H1 (cell line): ENCODE data around the gene CYB5R3. TPM values are rescaled to one million over a fixed set of nuclear protein-coding genes. Genes with fewer than 3 reads are reported as not detected.

ENCODE experiments used
- CTCF ChIA-PET: fragments of 300-600 bp; sonication (Branson Sonifier 250); formaldehyde crosslinking; loops from one replicate; lab custom pipeline; 2021; ENCODE audit not compliant: partially characterized antibody; lab: Charles Lee
- POLR2A ChIA-PET: fragments of 300-600 bp; sonication (Branson Sonifier 250); formaldehyde crosslinking; loops from one replicate; lab custom pipeline; 2021; ENCODE audit warnings: inconsistent platforms; ENCODE audit not compliant: partially characterized antibody; lab: Charles Lee
- DNase-seq, 2 experiments: peaks; one replicate each; pipeline versions ENCODE4 v3.0.0 to v3.0.0-alpha.2; 2010 to 2022; ENCODE audit warnings: low spot score in 2 of 2, low read depth in 1 of 2, mixed read lengths in 1 of 2
- FAIRE-seq: peaks from 2 replicates; lab custom pipeline; 2011; peaks lifted over from hg19 to GRCh38; lab: Jason Lieb, UNC
- H2AFZ ChIP-seq: 2 replicates; pipeline ENCODE4 v1.8.1; 2012; ENCODE audit warnings: low read length, inconsistent platforms
- H2AK5ac ChIP-seq: 2 replicates; pipeline ENCODE4 v1.6.1; 2013; ENCODE audit warnings: low read depth, low read length
- H2BK120ac ChIP-seq: replicated peaks from 2 replicates; pipeline ENCODE3; 2013; ENCODE audit warnings: low read depth, low read length, inconsistent platforms
- H2BK12ac ChIP-seq: 2 replicates; pipeline ENCODE4 v1.6.1; 2013; ENCODE audit warnings: low read depth, low read length
- H2BK15ac ChIP-seq: 2 replicates; pipeline ENCODE4 v1.6.1; 2013; ENCODE audit warnings: low read length
- H2BK20ac ChIP-seq: 2 replicates; pipeline ENCODE4 v1.6.1; 2013; ENCODE audit warnings: low read length
- H2BK5ac ChIP-seq: 2 replicates; pipeline ENCODE4 v1.6.1; 2013; ENCODE audit warnings: low read depth, low read length
- H3K14ac ChIP-seq: 2 replicates; pipeline ENCODE4 v1.6.1; 2013; ENCODE audit warnings: inconsistent platforms; ENCODE audit not compliant: insufficient read length
- H3K18ac ChIP-seq: 2 replicates; pipeline ENCODE4 v1.6.1; 2013; ENCODE audit warnings: low read length; ENCODE audit errors: extremely low read depth
- H3K23ac ChIP-seq: 2 replicates; pipeline ENCODE4 v1.6.1; 2013; ENCODE audit warnings: inconsistent platforms; ENCODE audit not compliant: insufficient read length
- H3K23me2 ChIP-seq: 2 replicates; pipeline ENCODE4 v1.6.1; 2013; ENCODE audit warnings: low read depth, low read length
- H3K27ac ChIP-seq: 2 replicates; pipeline ENCODE4 v1.6.1; 2011; ENCODE audit warnings: low read depth, low read length, inconsistent platforms
- H3K27me3 ChIP-seq, 4 experiments: replicated peaks in 1 of 4; 1 replicate in 1 of 4; 2 replicates in 3 of 4; pipeline versions ENCODE4 v1.6.1 to v1.8.1; 2011 to 2013; ENCODE audit warnings: low read length in 3 of 4, mild to moderate bottlenecking in 3 of 4, inconsistent platforms in 2 of 4, mixed read lengths in 2 of 4, moderate library complexity in 1 of 4; ENCODE audit not compliant: control insufficient read depth in 3 of 4, insufficient read depth in 3 of 4; ENCODE audit errors: extremely low read depth in 1 of 4
- H3K36me3 ChIP-seq, 4 experiments: 2 replicates each; pipeline versions ENCODE4 v1.6.1 to v1.8.1; 2011 to 2013; ENCODE audit warnings: mild to moderate bottlenecking in 4 of 4, low read length in 3 of 4, moderate library complexity in 2 of 4, control low read depth in 1 of 4, inconsistent platforms in 1 of 4; ENCODE audit not compliant: insufficient read depth in 4 of 4, control insufficient read depth in 2 of 4
- H3K4ac ChIP-seq: replicated peaks from 2 replicates; pipeline ENCODE3; 2013; ENCODE audit warnings: low read length, low read depth, mixed read lengths, inconsistent platforms; ENCODE audit not compliant: insufficient read length
- H3K4me1 ChIP-seq, 4 experiments: replicated peaks in 1 of 4; 1 replicate in 1 of 4; 2 replicates in 3 of 4; pipeline versions ENCODE4 v1.6.1 to v1.8.1; 2011 to 2013; ENCODE audit warnings: low read length in 3 of 4, inconsistent platforms in 2 of 4, mixed read lengths in 1 of 4; ENCODE audit not compliant: insufficient read depth in 4 of 4, control insufficient read depth in 3 of 4
- H3K4me2 ChIP-seq, 2 experiments: 2 replicates each; pipeline versions ENCODE4 v1.6.1 to v1.8.1; 2011 to 2013; ENCODE audit warnings: low read depth in 2 of 2, low read length in 2 of 2, control low read depth in 1 of 2, inconsistent platforms in 1 of 2, mild to moderate bottlenecking in 1 of 2; ENCODE audit not compliant: insufficient read depth in 1 of 2
- H3K4me3 ChIP-seq, 4 experiments: fragments of 200-600, 300-600 bp in 1 of 4; sonication (generic), shearing (Covaris generic), sonication (Bioruptor Twin) in 1 of 4; 2 replicates each; pipeline versions ENCODE4 v1.5.1 to v1.8.1; 2011 to 2016; ENCODE audit warnings: low read length in 4 of 4, low read depth in 3 of 4, control low read depth in 2 of 4, inconsistent platforms in 2 of 4, mild to moderate bottlenecking in 2 of 4, mixed read lengths in 1 of 4, moderate library complexity in 1 of 4; ENCODE audit not compliant: insufficient read depth in 2 of 4; ENCODE audit errors: extremely low read depth in 1 of 4
- H3K56ac ChIP-seq: replicated peaks from 2 replicates; pipeline ENCODE3; 2013; ENCODE audit warnings: low read depth, mild to moderate bottlenecking, mixed read lengths, low read length, inconsistent platforms; ENCODE audit not compliant: insufficient read length
- H3K79me1 ChIP-seq: 2 replicates; pipeline ENCODE4 v1.6.1; 2013; ENCODE audit warnings: low read depth, low read length, control low read depth
- H3K79me2 ChIP-seq, 2 experiments: 2 replicates each; pipeline versions ENCODE4 v1.6.1 to v1.8.1; 2012 to 2013; ENCODE audit warnings: low read length in 2 of 2, mild to moderate bottlenecking in 2 of 2, inconsistent platforms in 1 of 2; ENCODE audit not compliant: insufficient read depth in 2 of 2, control insufficient read depth in 1 of 2
- H3K9ac ChIP-seq, 4 experiments: replicated peaks in 1 of 4; 1 replicate in 1 of 4; 2 replicates in 3 of 4; pipeline versions ENCODE4 v1.6.1 to v1.8.1; 2011 to 2013; ENCODE audit warnings: low read depth in 3 of 4, low read length in 3 of 4, control low read depth in 2 of 4, mild to moderate bottlenecking in 2 of 4, moderate library complexity in 2 of 4, inconsistent platforms in 1 of 4; ENCODE audit errors: extremely low read depth in 1 of 4
- H3K9me3 ChIP-seq, 2 experiments: 2 replicates each; pipeline versions ENCODE4 v1.6.1 to v1.8.1; 2012 to 2013; ENCODE audit warnings: mild to moderate bottlenecking in 2 of 2, moderate library complexity in 2 of 2, control low read depth in 1 of 2, inconsistent platforms in 1 of 2, low read depth in 1 of 2, low read length in 1 of 2, mixed read lengths in 1 of 2; ENCODE audit not compliant: insufficient read depth in 2 of 2
- H4K20me1 ChIP-seq, 2 experiments: replicated peaks in 1 of 2; 2 replicates each; pipeline versions ENCODE3 to v1.8.1; 2011 to 2013; ENCODE audit warnings: inconsistent platforms in 2 of 2, low read length in 2 of 2, mild to moderate bottlenecking in 1 of 2; ENCODE audit not compliant: insufficient read depth in 2 of 2, control insufficient read depth in 1 of 2
- H4K5ac ChIP-seq: 2 replicates; pipeline ENCODE4 v1.6.1; 2013; ENCODE audit warnings: low read length, low read depth, mixed read lengths, inconsistent platforms; ENCODE audit not compliant: insufficient read length
- H4K8ac ChIP-seq: 2 replicates; pipeline ENCODE4 v1.8.0; 2013; ENCODE audit warnings: mild to moderate bottlenecking, moderate library complexity, low read length, inconsistent platforms; ENCODE audit not compliant: insufficient read depth; ENCODE audit errors: extremely low read depth
- H4K91ac ChIP-seq: replicated peaks from 2 replicates; pipeline ENCODE3; 2013; ENCODE audit warnings: low read length, mixed read lengths, inconsistent platforms; ENCODE audit not compliant: insufficient read length
- CREB1 ChIP-seq: IDR thresholded peaks from 2 replicates; pipeline ENCODE4 v1.6.1; 2012; ENCODE audit warnings: inconsistent platforms
- JUN ChIP-seq: IDR thresholded peaks from 2 replicates; pipeline ENCODE4 v1.6.1; 2011; ENCODE audit warnings: low read depth, mild to moderate bottlenecking, improper control_type of control experiment, low read length
- NRF1 ChIP-seq: IDR thresholded peaks from 2 replicates; pipeline ENCODE4 v1.6.1; 2011; ENCODE audit warnings: mild to moderate bottlenecking, low read depth, low read length, improper control_type of control experiment
- TCF12 ChIP-seq: IDR thresholded peaks from 2 replicates; pipeline ENCODE4 v1.6.1; 2011; ENCODE audit warnings: low read depth, mild to moderate bottlenecking, low read length
- ZNF274 ChIP-seq: IDR thresholded peaks from 2 replicates; pipeline ENCODE4 v1.7.0; 2012; ENCODE audit warnings: low read length, borderline replicate concordance; ENCODE audit errors: extremely low read depth
- WGBS, 2 experiments: shearing (Covaris generic) in 1 of 2; methylation state at CpG; one replicate each; pipeline versions ENCODE4 v1.1.6 to v1.1.7; 2013 to 2015; ENCODE audit warnings: low lambda C conversion rate in 2 of 2, mixed read lengths in 2 of 2, inconsistent platforms in 1 of 2, low coverage in 1 of 2, missing lambda C conversion rate in 1 of 2; ENCODE audit not compliant: insufficient replicate concordance in 2 of 2, insufficient coverage in 1 of 2, insufficient read length in 1 of 2; ENCODE audit errors: extremely low coverage in 1 of 2, missing lambda C conversion rate in 1 of 2; 5-methylcytosine and 5-hydroxymethylcytosine counted together
- polyA plus RNA-seq, 7 experiments: library from polyadenylated mRNA; depleted of rRNA in 3 of 7; stranded (reverse) in 5 of 7; unstranded in 2 of 7; fragments of >200 nt in 5 of 7; fragments of 200-250 nt in 2 of 7; gene quantifications; 1 replicate in 5 of 7; 2 replicates in 1 of 7; 4 replicates in 1 of 7; pipeline versions ENCODE4 v1.2.1 to v1.2.3, GENCODE V29; 2011 to 2013; ENCODE audit warnings: missing spikeins in 2 of 7, mixed read lengths in 2 of 7
- total RNA-seq: library from RNA; stranded (reverse); fragmentation: NEBNext Ultra II Directional; extraction: Animal tissue kit (Norgen Biotek cat#: 25700); gene quantifications from 2 replicates; pipeline ENCODE4 v1.2.1, GENCODE V29; 2021

Gene CYB5R3
- total and polyA plus RNA-seq, 2 of the 8 experiments (the other 6 are each of a cell fraction or from before 2014, with no cell fraction given), result 75.3 to 113 TPM

GRCh38 chr22:42670921-42671709, 21.9 kb upstream of the CYB5R3 start:
- Histone ChIP-seq H2AK5ac (no peak overlapping the region), H3K4me1 (peaks cover 0 to 5% (median 0%) of the 10 kb centered on the region in 4 experiments; a peak in 3 of 7 replicates), H2BK120ac (no peak overlapping the region), H3K9me3 (no peaks in the 10 kb centered on the region), H4K91ac (no peak overlapping the region), H3K56ac (no peak overlapping the region), H2BK5ac (no peak overlapping the region), H2AFZ (no peak overlapping the region), H4K5ac (no peak overlapping the region), H3K36me3 (no peaks in the 10 kb centered on the region), H2BK12ac (no peak overlapping the region), H3K18ac (no peak overlapping the region), H3K4me3 (no peak overlapping the region), H3K4me2 (no peak overlapping the region), H2BK20ac (no peak overlapping the region), H4K8ac (no peak overlapping the region; the same call in 1 of the 2 replicates), H4K20me1 (no peaks in the 10 kb centered on the region), H3K23ac (no peak overlapping the region), H3K79me2 (no peaks in the 10 kb centered on the region), H3K79me1 (no peaks in the 10 kb centered on the region), H3K27me3 (no peaks in the 10 kb centered on the region), H3K9ac (no peak overlapping the region), H3K27ac (no peak overlapping the region), H2BK15ac (no peak overlapping the region), H3K14ac (no peak overlapping the region), H3K23me2 (no peaks in the 10 kb centered on the region), H3K4ac (no peak overlapping the region)
- DNase-seq, result no peak
- POLR2A ChIA-PET, result no interaction called here
- no peak for FAIRE-seq
- no peak for TF ChIP-seq NRF1
- TF ChIP-seq JUN, result no peak
- no peak for TF ChIP-seq ZNF274
- TF ChIP-seq TCF12, result no peak
- no peak for TF ChIP-seq CREB1
- CTCF ChIA-PET, result interaction anchor here (0.9 to 1.4 kb wide), 2 partner anchors 8 to 50 kb away, joined by 3 to 6 read pairs; no protein-coding TSS in a partner anchor
- WGBS, 2 experiments, result 93% methylated on average over 19 of the region's 19 CpGs; no CpG with 5 or more reads in 1 of the 2 experiments
